Endothelial cell (in vitro differentiated cells): ENCODE data around the gene ZBED3. TPM values are rescaled to one million over a fixed set of nuclear protein-coding genes. Genes with fewer than 3 reads are reported as not detected.
"Not testable (repeated sequence)": the region's sequence is repeated elsewhere in the genome, so short reads cannot be mapped to it uniquely, and the experiment has no call there.

ENCODE experiments used
- DNase-seq: peaks from one replicate; pipeline ENCODE4 v3.0.0; 2021; ENCODE audit warnings: low spot score
- H3K27ac Mint-ChIP-seq: one replicate; pipeline ENCODE4 v1.8.0; 2021; ENCODE audit warnings: mixed read lengths, inconsistent platforms; ENCODE audit not compliant: unreplicated experiment
- H3K27me3 Mint-ChIP-seq: one replicate; pipeline ENCODE4 v1.8.0; 2021; ENCODE audit warnings: mild to moderate bottlenecking, moderate library complexity, mixed read lengths, inconsistent platforms; ENCODE audit not compliant: unreplicated experiment
- H3K36me3 Mint-ChIP-seq: one replicate; pipeline ENCODE4 v1.8.0; 2021; ENCODE audit warnings: mild to moderate bottlenecking, low read depth, mixed read lengths, inconsistent platforms; ENCODE audit not compliant: unreplicated experiment
- H3K4me1 Mint-ChIP-seq: one replicate; pipeline ENCODE4 v1.8.0; 2021; ENCODE audit warnings: mild to moderate bottlenecking, mixed read lengths, inconsistent platforms; ENCODE audit not compliant: unreplicated experiment
- H3K4me3 Mint-ChIP-seq: one replicate; pipeline ENCODE4 v1.8.0; 2021; ENCODE audit warnings: mild to moderate bottlenecking, mixed read lengths, inconsistent platforms; ENCODE audit not compliant: unreplicated experiment
- H3K9me3 Mint-ChIP-seq: one replicate; pipeline ENCODE4 v1.8.0; 2021; ENCODE audit warnings: mixed read lengths, inconsistent platforms; ENCODE audit not compliant: unreplicated experiment
- CTCF ChIP-seq: fragments of 200-600 bp; sonication (generic); IDR thresholded peaks from one replicate; pipeline ENCODE4 v1.5.0; 2021; ENCODE audit warnings: antibody characterized with exemption; ENCODE audit not compliant: unreplicated experiment
- total RNA-seq: library from RNA; stranded (reverse); fragmentation: NEBNext Ultra II Directional; extraction: Animal tissue kit (Norgen Biotek cat#: 25700); gene quantifications from one replicate; pipeline ENCODE4 v1.2.1, GENCODE V29; 2021; ENCODE audit not compliant: unreplicated experiment

ZBED3 gene
- total RNA-seq, 1 donor from 2014 or later, result 13.0 TPM

- H3K27ac Mint-ChIP-seq, result peak overlapping the region; percentile 91
- DNase-seq, result no peak
- H3K4me3 Mint-ChIP-seq, result peak overlapping the region; percentile 94
- peaks cover 7% of the 10 kb centered on the region for H3K27me3 Mint-ChIP-seq
- peaks cover 18% of the 10 kb centered on the region for H3K4me1 Mint-ChIP-seq
- H3K36me3 Mint-ChIP-seq, result peaks cover 14% of the 10 kb centered on the region
- no peaks in the 10 kb centered on the region for H3K9me3 Mint-ChIP-seq
- no peak for TF ChIP-seq CTCF
These were observed 588 bp upstream of the ZBED3 start for GRCh38 chr5:77087484-77088261.

GRCh38 chr5:77086368-77086688, 757 bp downstream of the ZBED3 start:
- DNase-seq, result no peak
- peaks cover 18% of the 10 kb centered on the region for H3K4me1 Mint-ChIP-seq
- no peaks in the 10 kb centered on the region for H3K9me3 Mint-ChIP-seq
- peaks cover 7% of the 10 kb centered on the region for H3K27me3 Mint-ChIP-seq
- H3K4me3 Mint-ChIP-seq, result peak overlapping the region; percentile 99
- peak overlapping the region; percentile 99 for H3K27ac Mint-ChIP-seq
- TF ChIP-seq CTCF, result no peak
- H3K36me3 Mint-ChIP-seq, result peaks cover 14% of the 10 kb centered on the region

GRCh38 chr5:77083088-77083487, 4.0 kb downstream of the ZBED3 start:
- no peak for DNase-seq
- Mint-ChIP-seq H3K27me3 (peaks cover 3% of the 10 kb centered on the region), H3K9me3 (no peaks in the 10 kb centered on the region), H3K36me3 (peaks cover 7% of the 10 kb centered on the region), H3K4me1 (peaks cover 14% of the 10 kb centered on the region), H3K27ac (no peak overlapping the region), H3K4me3 (no peak overlapping the region)
- TF ChIP-seq CTCF, result no peak

- Mint-ChIP-seq H3K4me1 (peaks cover 8% of the 10 kb centered on the region), H3K27me3 (peaks cover 3% of the 10 kb centered on the region), H3K27ac (no peak overlapping the region), H3K9me3 (no peaks in the 10 kb centered on the region), H3K36me3 (peaks cover 7% of the 10 kb centered on the region), H3K4me3 (no peak overlapping the region)
- DNase-seq, result no peak
- TF ChIP-seq CTCF, result no peak
These were observed 4.8 kb downstream of the ZBED3 start for GRCh38 chr5:77082280-77082679.

GRCh38 chr5:77080905-77081304, 6.2 kb downstream of the ZBED3 start:
- Mint-ChIP-seq H3K4me1 (no peaks in the 10 kb centered on the region), H3K9me3 (no peaks in the 10 kb centered on the region), H3K27ac (no peak overlapping the region), H3K4me3 (no peak overlapping the region), H3K27me3 (peaks cover 3% of the 10 kb centered on the region), H3K36me3 (peaks cover 11% of the 10 kb centered on the region)
- no peak for TF ChIP-seq CTCF
- no peak for DNase-seq

GRCh38 chr5:77080479-77080878, 6.6 kb downstream of the ZBED3 start:
- DNase-seq, H3K27ac Mint-ChIP-seq, H3K4me3 Mint-ChIP-seq, H3K9me3 Mint-ChIP-seq, H3K27me3 Mint-ChIP-seq, H3K4me1 Mint-ChIP-seq: not testable (repeated sequence)
- peaks cover 11% of the 10 kb centered on the region for H3K36me3 Mint-ChIP-seq
